GM21423 (cell line): Measurements from ENCODE around the gene MEP1B.
"Not testable (repeated sequence)": the region's sequence is repeated elsewhere in the genome, so short reads cannot be mapped to it uniquely, and the experiment has no call there.

Source experiments
- ATAC-seq: cut with Tn5 transposase; IDR thresholded peaks from one replicate; pipeline ENCODE4 v1.9.1; 2021; ENCODE audit warnings: mild to moderate bottlenecking, moderate library complexity; ENCODE audit not compliant: unreplicated experiment

The MEP1B gene

GRCh38 chr18:32189790-32190189 is at the start of gene MEP1B:
MEP1B (plus strand) TSS chr18:32190039; CDS start chr18:32190071, 32 bp downstream.
- ATAC-seq: no peak

- ATAC-seq: no peak
These were observed 41.5 kb upstream of the MEP1B start for GRCh38 chr18:32148185-32148870.

DNA sequence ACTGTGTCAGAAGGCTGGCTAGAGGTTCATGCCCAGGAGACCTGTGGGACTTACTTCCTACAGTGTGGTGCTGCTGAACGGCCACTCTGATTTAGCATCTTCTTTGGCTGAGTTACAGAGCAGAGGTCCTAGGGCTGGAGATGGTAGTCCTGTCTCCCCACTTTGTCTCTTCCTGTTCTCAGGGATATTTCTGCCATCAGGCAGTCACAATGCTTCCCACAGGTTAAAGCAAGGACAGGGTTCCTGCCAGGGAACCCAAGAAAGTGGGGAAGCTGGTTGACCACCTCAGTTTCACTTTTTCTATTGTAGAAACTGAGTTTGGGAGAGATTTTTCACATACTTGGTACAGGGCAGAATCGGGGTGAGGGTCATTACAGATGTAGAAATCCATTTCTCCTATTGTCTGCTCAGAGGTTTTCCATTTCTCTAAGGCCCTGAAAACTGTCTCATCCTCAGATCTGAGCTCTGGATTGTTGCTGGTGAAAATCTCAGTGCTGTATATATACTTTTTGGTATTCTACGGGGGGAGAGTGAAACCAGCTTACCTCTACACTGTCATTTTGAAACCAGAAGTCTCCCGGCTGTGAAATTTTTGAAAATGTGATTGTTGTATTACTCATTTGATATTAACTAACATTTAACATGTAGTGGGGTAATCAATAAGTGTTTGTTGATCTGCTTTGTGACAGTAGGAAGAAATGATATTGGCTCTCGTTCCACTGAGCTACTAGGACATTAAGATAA is 37.0 kb upstream of the MEP1B start:
- ATAC-seq: peak; percentile 86

DNA sequence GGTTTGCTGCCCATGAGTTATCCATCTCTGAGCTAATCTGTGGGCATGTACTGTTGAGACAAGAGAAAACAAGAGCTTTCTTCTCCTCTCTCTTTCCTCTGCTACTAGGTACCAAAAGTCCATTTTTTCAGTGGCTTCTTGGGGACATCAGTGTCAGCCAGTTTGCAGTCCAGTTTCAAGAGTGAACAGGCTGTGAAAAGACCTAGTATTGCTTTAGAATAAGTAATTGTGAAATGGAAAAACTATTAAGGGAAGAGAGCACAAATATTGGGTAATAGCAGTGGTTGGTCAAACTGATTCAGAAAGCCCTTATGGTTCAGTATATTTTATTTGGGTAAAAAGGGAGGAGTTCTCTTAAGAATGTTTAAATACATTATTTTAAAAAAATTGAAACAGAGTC is 33.0 kb upstream of the MEP1B start:
- ATAC-seq: no peak

- no peak for ATAC-seq
These were observed 32.3 kb upstream of the MEP1B start for GRCh38 chr18:32157580-32157979.

DNA sequence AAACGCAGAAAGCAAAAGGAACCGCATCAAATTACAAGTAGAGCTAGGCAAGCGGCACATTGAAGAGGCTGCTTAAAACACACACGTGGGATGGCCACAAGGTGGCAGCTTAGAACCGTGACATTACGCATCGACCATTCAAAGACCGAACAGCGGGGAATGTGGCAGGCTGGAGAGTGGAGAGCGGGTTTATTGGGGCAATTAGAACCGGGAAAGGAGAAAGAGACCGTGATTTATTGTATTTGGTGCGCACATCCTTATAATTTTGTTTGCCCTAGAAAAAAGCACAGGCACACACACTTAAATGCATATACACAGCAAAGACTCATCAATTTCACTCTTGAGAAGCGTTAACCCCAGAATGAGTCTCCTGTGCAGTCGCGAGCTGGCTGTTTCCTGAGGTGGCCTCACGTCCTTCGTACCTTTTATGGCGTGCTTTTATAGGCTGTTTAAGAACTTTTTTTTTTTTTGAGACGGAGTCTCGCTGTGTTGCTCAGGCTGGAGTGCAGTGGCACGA is 31.7 kb upstream of the MEP1B start:
- peak; percentile 94 for ATAC-seq

DNA sequence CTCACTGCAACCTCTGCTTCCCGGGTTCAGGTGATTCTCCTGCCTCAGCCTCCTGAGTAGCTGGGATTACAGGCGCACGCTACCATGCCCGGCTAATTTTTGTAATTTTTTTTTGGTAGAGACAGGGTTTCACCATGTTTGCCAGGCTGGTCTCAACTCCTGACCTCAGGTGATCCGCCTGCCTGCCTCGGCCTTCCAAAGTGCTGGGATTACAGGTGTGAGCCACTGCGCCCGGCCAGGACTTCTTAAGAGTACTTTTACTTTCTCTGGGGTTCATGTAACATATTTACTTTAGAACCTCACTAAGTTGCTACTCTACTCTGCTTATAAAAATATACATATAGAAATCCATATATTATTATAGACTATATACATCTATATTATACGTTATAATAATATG is 31.2 kb upstream of the MEP1B start:
- not testable (repeated sequence) for ATAC-seq

DNA sequence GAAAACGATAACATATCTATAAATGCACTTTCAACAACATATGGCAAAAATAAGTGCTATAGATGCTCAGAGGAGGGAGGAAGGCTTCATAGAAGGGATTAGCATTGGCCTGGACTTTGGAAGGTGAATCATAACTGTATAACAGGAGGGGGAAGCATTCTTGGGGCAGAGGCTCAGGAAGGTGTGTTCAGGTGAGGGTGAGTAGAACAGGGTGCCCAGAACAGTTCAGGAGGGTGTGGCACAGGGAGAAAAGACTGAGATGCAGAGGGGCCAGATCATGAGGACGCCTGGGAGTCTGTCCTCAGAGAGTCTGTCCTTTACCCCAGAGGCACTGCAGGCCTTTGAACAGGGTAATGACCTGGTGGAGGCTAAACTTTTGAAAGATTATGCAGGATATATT is 29.3 kb upstream of the MEP1B start:
- ATAC-seq: no peak

DNA sequence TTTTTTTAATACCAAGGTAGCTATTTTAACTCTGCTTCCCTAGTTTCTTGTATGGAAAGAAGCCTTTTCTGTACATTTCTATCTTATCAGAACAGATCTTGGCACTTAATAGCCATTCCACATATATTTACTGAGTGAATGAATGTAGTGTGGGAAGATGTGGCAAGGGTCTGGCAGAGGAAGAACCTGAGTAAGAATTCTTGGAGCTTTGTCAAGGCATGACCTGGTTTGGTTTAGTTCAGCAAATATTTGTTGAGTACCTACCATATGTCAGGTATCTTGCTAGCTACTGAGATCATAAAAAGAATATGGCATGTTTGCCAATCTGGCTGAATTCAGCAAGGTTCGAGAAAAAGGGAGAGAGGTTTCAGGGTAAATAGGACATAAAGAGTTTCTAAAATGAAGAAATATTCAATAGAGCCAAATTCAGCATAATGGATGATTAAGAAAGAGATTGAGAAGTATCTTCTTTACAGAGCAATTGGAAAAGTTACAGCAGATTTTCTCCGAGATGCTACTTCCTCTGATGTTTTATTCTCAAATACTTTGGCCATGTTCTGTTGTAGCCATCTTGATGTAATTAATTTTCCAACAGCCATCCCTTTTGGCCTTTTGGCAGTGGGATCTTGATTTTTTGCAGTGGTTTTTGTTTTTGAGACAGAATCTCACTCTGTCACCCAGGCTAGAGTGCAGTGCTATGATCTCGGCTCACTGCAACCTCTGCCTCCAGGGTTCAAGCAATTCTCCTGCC is 21.7 kb upstream of the MEP1B start:
- no peak for ATAC-seq

DNA sequence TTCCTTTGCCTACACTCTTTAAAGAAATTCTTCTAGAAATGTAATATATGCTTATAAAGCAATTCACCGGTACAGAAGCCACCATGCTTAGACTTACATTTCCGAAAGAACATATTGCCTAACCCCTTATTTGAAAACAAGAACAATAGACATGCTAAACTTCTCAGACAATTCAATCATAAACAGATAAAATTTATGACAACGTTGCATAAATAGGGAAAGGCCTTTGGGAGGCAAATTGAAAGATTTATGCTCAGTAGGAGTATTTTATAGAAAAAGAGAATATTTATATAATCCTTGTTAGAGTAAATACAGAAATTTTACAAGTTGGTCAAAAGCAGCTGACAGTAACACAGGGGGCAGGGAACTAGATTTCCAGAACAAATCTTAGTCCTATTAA is 16.2 kb upstream of the MEP1B start:
- ATAC-seq: no peak

DNA sequence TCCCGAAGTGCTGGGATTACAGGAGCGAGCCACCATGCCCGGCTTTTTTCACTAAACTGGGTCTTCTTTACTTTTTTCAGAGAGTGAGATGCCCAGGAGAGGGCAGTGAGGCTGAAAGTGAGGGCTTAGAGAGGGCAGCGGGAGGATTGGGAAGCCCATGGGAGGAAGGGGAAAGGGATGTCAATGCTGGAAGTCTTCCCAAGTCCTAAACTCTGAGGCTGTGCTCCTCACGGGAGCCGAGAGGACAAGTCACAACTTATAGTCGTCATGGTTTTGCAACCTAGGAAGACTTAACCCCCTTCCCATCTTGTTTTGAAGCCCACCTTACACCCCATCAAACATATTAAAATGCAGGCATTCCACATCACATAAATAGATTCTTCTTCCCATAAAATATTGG is 15.1 kb upstream of the MEP1B start:
- no peak for ATAC-seq

DNA sequence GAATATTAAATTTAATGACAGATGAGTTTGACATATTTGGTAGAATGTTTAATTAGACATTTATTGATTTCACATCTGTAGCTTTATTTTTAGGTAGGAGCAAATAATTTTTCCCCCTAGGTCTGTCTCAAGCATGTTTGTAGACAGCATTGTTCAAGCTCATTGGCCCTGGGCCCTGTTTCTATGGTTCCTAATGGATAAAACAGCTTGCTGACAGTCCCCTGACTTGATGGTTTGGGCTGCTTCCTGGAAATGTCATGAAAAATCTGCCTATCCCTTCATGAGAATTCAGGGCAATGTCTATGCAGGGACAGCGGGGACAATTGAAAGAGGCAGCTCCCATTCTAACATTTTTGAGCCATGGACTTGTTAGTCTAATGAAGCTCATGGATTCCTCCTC is 14.6 kb upstream of the MEP1B start:
- ATAC-seq: no peak

- ATAC-seq: not testable (repeated sequence)
These were observed 13.1 kb upstream of the MEP1B start for GRCh38 chr18:32176745-32177144.

- ATAC-seq: no peak
These were observed 12.3 kb upstream of the MEP1B start for GRCh38 chr18:32177530-32177929.

GRCh38 chr18:32183503-32183902 is 6.3 kb upstream of the MEP1B start:
- ATAC-seq: no peak

DNA sequence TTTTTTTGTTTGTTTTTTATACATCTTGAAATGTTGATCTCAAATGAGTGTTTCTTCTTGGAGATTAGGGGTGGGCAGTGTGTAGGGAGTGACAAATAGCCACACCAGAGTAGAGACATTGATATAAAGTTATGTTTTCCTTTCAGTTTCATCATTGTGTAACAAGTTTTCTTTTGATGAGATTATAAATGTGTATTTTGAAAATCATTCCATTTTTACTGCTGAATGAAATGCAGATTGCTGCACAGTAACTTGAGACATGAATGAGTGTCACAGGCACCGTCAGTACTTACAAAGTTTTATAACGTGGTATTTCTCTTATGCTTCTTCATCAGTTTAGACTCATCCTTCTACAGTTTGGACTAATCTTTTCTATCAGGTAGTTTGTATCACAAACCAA is 370 bp downstream of the MEP1B start:
- ATAC-seq: no peak

DNA sequence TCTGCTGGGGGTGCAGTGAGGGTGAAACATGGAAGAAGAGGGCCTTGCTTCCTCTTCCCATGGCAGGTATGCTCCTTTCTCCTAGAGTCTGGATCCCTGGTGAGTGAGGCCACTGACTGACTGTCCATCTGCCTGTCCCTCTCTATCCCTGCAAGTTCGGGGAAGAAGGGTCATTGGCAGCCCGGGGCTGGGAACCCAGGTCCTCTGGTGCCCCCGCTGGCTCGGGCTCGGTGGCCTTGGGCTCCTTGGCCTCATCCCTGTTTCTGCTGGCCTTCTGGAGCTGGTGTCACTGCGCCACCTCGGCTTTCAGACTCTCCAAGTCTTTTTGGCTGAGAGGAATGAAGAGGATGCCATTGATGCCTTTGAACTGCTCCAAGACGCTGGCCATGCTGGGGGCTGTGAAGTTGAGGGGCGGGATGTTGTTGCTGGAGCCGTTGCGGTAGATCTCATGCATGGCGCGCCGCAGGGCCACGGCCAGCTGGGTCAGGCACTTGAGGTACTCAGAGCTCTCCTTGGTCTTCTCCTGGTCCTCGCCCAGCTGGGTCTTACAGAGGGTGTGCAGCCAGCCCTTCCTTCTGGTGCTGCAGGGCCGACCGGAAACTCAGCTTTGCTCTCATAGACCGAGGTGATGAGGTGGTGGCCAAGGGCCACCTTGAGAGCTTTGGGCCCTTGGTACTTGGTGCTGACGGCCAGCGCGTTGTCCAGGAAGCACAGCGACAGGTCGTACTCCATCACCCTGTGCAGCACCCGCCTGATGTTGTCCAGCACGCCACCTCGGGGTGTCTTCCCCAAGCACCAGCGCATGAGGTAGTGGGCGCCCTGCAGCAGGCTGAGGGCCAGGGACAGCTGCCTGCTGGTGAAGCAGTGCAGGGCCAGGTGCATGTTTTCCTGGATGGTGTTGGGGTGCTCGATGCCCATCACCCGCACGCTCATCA is 6.3 kb downstream of the MEP1B start:
- ATAC-seq: no peak

DNA sequence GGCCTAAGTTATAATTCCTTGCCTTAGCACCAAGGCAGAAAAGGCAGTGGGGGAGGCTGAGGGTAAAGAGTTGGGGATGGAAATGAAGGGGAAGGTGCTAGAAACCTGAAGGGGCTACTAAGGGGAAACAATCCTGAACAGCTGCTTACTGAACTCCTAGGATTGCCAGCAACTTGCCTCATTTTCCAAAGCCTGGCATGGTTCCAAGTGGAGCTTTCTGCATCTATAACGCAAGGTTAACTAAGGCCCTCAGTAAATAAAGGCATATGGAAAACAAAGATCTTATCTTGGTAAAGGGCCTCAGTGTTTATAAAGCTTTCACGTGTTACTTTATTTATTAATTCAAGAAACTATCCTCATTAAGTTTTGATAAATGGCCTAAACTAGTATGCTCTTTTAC is 10.9 kb downstream of the MEP1B start:
- ATAC-seq: no peak

DNA sequence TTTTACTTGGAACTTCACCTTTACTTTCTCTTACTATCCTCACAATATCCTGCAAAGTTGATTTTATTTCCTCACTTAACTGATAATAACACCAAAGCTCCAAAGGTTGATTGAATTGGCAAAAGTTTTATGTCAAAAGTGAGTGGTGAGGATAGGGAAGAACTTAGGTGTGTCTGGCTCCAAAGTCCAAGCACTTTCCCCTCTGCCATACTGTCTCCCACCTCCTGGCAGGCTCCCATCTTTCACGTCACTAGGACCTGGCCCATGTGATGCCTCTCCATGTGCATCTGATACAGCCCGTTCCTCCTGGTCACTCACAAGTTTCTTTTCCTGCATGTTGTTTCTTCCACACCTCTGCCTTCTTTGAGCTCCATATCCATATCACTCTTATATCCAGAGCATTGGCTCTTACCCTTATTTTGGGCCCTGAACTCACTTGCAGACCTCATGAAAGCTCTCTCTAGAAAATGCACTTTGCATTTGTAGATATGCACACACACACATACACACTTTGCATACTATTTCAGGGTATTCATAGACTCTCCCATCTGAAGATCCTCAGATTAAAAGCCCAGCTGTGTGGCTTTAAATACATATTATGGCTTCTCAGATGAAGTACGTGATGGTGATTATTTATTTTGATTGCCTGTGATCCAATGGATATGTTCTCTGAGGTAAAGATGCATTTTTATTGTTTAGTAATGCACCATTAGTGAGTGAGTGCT is 12.3 kb downstream of the MEP1B start:
- ATAC-seq: no peak

- no peak for ATAC-seq
These were observed 18.2 kb downstream of the MEP1B start for GRCh38 chr18:32208023-32208422.
